GM21515 (cell line): ENCODE data around the gene ZNF793.

Source experiments
- ATAC-seq: cut with Tn5 transposase; IDR thresholded peaks from one replicate; pipeline ENCODE4 v1.9.1; 2021; ENCODE audit not compliant: unreplicated experiment

Gene ZNF793

DNA sequence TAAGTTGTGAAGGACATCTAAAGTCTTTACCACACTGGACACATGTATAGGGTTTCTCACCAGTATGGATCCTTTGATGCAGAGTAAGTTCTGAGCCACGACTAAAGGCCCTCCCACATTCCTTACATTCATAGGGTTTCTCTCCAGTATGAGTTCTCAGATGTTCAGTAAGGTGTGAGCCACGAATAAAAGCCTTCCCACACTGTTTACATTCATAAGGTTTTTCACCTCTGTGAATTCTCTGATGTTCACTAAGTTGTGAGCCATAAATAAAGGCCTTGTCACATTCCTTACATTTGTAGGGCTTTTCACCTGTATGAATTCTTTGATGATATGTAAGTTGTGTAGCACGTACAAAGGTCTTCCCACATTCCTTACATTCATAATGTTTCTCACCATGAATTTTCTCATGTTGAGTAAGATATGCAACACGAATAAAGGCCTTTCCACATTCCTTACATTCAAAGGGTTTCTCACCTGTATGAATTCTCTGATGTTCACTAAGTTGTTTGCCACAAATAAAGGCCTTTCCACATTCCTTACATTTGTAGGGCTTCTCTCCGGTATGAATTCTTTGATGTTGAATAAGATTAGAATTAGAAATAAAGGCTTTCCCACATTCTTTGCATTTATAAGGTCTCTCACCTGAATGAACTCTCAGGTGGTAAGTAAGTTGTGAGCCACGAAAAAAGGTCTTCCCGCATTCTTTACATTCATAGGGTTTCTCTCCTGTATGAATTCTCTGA, 58.1 kb downstream of the ZNF793 start:
- ATAC-seq = no peak

DNA sequence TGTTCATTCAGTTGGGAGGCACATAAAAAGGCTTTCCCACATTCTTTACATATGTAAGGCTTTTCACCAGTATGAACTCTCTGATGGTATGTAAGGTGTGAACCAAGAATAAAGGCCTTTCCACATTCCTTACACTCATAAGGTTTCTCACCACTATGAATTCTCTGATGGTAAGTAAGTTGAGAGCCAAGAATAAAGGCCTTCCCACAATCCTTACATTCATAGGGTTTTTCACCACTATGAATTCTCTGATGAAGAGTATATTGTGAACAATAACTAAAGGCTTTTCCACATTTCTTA, 58.6 kb downstream of the ZNF793 start:
- ATAC-seq = no peak

DNA sequence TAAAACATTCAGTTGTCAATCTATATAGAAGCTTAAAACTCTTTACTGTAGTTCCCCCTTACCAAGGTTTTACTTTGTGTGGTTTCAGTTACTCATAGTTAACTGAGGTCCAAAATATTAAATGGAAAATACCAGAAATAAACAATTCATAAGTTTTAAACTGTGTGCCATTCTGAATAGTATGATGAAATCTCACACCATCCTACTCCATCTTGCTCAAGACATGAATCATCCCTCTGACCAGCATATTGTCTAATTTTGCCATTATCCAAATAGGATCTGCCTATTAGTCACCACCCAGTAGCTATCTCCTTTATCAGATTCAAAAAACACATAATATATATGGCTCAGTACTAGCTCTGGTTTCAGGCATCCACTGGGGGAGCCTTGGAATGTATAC, 65.5 kb downstream of the ZNF793 start:
- ATAC-seq = no peak

DNA sequence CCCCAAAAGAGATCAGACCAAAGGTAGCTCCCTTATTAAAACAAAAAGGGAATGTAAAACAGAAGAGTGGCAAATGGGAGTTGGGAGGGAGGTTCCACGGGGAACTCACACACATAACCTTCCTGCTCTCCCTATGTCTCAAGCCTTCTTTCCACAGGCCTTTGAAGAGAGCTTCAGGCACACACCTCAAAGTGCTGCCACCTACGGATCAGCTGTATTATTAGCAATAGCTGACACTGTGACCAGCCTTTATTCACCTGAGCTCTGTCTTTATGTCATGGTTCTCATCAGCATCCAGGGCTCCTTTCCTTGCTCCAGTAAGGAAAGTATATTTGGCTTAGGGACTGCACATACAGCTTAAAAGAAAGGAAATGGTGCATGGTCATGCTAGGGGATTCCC, 76.6 kb downstream of the ZNF793 start:
- ATAC-seq = no peak
